HG02678 (cell line): ENCODE measurements around the gene DMP1.
"Not testable (repeated sequence)": the region's sequence is repeated elsewhere in the genome, so short reads cannot be mapped to it uniquely, and the experiment has no call there.

Source experiments
- ATAC-seq: cut with Tn5 transposase; IDR thresholded peaks from one replicate; pipeline ENCODE4 v1.9.1; 2021; ENCODE audit warnings: mild to moderate bottlenecking, moderate library complexity; ENCODE audit not compliant: unreplicated experiment

The DMP1 gene

DNA sequence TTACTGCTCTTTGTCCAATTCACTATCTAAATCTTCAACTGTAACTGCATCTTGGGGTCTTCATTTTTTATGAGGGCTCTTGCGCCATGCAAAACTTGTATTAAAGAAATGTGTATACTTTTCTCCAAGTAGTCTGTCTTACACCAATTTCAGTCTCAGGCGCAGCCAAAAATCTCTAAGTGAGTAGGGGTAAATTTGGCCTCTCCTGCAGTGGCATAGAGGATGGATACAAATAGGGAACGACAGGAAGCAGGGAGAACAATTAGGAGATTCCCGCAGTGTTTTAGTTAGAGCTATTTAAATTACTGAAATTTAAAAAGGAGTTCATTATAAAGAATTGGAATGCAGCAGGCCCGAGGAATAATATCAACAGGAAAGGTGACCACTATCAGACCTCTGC, 30.2 kb downstream of the DMP1 start:
- ATAC-seq, result no peak

GRCh38 chr4:87688316-87688715, 38.2 kb downstream of the DMP1 start:
- no peak for ATAC-seq

DNA sequence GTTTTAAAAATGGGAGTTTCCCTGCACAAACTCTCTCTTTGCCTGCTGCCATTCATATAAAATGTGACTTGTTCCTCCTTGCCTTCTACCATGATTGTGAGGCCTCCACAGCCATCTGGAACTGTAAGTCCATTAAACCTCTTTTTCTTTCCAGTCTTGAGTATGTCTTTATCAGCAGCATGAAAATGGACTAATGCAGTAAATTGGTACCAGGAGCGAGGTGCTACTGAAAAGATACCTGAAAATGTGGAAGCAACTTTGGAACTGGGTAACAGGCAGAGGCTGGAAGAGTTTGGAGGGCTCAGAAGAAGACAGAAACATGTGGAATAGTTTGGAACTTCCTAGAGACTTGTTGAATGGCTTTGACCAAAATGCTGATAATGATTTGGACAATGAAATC, 40.9 kb downstream of the DMP1 start:
- ATAC-seq, result not testable (repeated sequence)

DNA sequence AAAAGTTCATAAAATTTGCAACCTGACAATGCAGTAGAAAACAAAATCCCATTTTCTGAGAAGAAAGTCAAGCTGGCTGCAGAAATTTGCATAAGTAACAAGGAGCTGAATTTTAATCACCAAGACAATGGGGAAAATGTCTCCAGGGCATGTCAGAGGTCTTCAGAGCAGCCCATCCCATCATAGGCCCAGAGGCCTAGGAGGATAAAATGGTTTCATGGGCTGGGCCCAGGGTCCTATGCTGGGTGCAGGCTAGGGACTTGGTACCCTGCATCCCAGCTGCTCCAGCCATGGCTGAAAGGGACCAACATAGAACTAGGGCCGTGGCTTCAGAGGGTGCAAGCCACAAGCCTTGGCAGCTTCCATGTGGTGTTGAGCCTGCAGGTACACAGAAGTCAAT, 42.0 kb downstream of the DMP1 start:
- ATAC-seq, result not testable (repeated sequence)

- no peak for ATAC-seq
Observed at GRCh38 chr4:87697272-87697671, 47.2 kb downstream of the DMP1 start.

- ATAC-seq, result no peak
Observed at GRCh38 chr4:87697945-87698344, 47.9 kb downstream of the DMP1 start.

DNA sequence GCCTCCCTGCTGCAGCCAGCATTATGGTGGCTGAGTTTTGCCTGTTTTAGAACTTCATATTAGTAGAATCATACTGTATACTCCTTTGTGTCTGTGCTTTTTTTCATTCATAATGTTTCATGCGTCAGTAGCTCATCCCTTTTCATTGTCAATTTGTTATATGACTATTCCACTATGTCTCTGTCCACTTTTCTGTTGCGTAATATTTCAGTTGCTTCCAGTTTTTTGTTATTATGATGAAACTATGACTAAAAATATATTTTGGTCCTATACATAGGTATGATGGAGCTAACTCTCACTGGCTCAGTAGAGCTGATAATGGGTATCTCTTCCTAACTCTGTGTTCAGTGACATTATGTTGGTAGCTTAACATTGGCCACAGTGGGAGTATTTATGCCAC, 48.3 kb downstream of the DMP1 start:
- no peak for ATAC-seq

DNA sequence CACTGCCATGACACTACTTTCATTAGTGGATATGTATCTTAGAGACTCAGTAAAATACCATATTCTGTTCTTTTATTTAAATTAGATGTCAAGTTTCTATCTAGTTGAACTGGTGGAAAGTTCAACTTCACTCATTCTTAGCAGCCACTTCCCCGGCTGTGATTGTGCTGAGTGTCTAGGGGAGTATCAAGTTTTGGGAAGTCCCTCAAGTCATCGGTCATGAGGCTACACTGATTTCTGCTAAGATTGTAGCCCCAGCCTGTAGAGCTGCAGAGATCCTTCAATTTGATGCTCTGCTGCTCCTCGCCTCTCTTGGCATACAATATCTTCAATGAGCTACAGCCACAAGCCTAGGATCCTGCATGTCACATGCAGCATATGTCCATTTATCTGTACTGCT, 53.9 kb downstream of the DMP1 start:
- no peak for ATAC-seq

GRCh38 chr4:87707279-87707918, 57.3 kb downstream of the DMP1 start:
- ATAC-seq, result no peak
